B cell (primary cell): Measurements from ENCODE around the gene GALM. TPM values are rescaled to one million over a fixed set of nuclear protein-coding genes. Genes with fewer than 3 reads are reported as not detected.

Source experiments
- ATAC-seq: fragments of 200-7000 bp; cut with Tn5 transposase; one replicate; pipeline ENCODE4 v1.10.0; 2021; ENCODE audit warnings: low read depth, mild to moderate bottlenecking, moderate number of reproducible peaks, moderate library complexity
- CTCF ChIA-PET: fragments of 350-600 bp; sonication (Branson Sonifier 250); formaldehyde crosslinking; loops from one replicate; lab custom pipeline; 2021; ENCODE audit warnings: antibody characterized with exemption, inconsistent platforms; lab: Charles Lee
- POLR2A ChIA-PET: fragments of 350-600 bp; sonication (Branson Sonifier 250); formaldehyde crosslinking; loops from one replicate; lab custom pipeline; 2021; ENCODE audit warnings: antibody characterized with exemption; lab: Charles Lee
- DNase-seq: peaks from one replicate; pipeline ENCODE4 v3.0.0; 2013
- H2AFZ ChIP-seq: 2 replicates; pipeline ENCODE4 v1.6.1; 2012; ENCODE audit warnings: mild to moderate bottlenecking, low read depth, low read length; ENCODE audit not compliant: insufficient read depth, poor library complexity, severe bottlenecking
- H3K27ac ChIP-seq, 2 donors: 1 replicate in 1 of 2; 2 replicates in 1 of 2; pipeline ENCODE4 v1.5.1; 2012 to 2013; ENCODE audit warnings: low read length in 2 of 2, mild to moderate bottlenecking in 2 of 2, moderate library complexity in 1 of 2
- H3K27me3 ChIP-seq, 4 experiments: fragments of 200-600 bp in 1 of 4; sonication (generic) in 1 of 4; replicated peaks in 1 of 4; 1 replicate in 2 of 4; 2 replicates in 2 of 4; pipeline versions ENCODE4 v1.6.1 to v1.7.0; 2013 to 2016; ENCODE audit warnings: low read length in 3 of 4, mild to moderate bottlenecking in 2 of 4, mixed read lengths in 1 of 4, moderate library complexity in 1 of 4; ENCODE audit not compliant: insufficient read depth in 4 of 4, control insufficient read depth in 3 of 4; ENCODE audit errors: control extremely low read depth in 1 of 4
- H3K36me3 ChIP-seq, 2 experiments: replicated peaks in 1 of 2; 1 replicate in 1 of 2; 2 replicates in 1 of 2; pipeline versions ENCODE4 v1.6.1 to v1.7.1; 2013; ENCODE audit warnings: low read length in 1 of 2; ENCODE audit not compliant: insufficient read depth in 2 of 2, control insufficient read depth in 1 of 2; ENCODE audit errors: control extremely low read depth in 1 of 2, extremely low read depth in 1 of 2
- H3K4me1 ChIP-seq, 2 donors: fragments of 200-600 bp in 1 of 2; sonication (generic) in 1 of 2; 1 replicate in 1 of 2; 2 replicates in 1 of 2; pipeline versions ENCODE4 v1.5.1 to v1.6.1; 2013 to 2017; ENCODE audit warnings: low read length in 2 of 2; ENCODE audit not compliant: control insufficient read depth in 2 of 2, insufficient read depth in 2 of 2
- H3K4me2 ChIP-seq: replicated peaks from 2 replicates; pipeline ENCODE3; 2012; ENCODE audit warnings: mild to moderate bottlenecking, low read depth, low read length; ENCODE audit not compliant: poor library complexity, severe bottlenecking
- H3K4me3 ChIP-seq, 5 experiments: fragments of 200-600 bp in 1 of 5; sonication (generic) in 1 of 5; 1 replicate in 3 of 5; 2 replicates in 2 of 5; pipeline versions ENCODE4 v1.5.1 to v1.7.0; 2011 to 2016; ENCODE audit warnings: low read length in 4 of 5, mild to moderate bottlenecking in 4 of 5, low read depth in 2 of 5, control low read depth in 1 of 5, moderate library complexity in 1 of 5; ENCODE audit not compliant: insufficient read depth in 1 of 5; ENCODE audit errors: control extremely low read depth in 1 of 5, extremely low read depth in 1 of 5
- H3K79me2 ChIP-seq: fragments of 200-600 bp; sonication (generic); one replicate; pipeline ENCODE4 v1.6.0; 2016; ENCODE audit warnings: low read length; ENCODE audit not compliant: control insufficient read depth, insufficient read depth
- H3K9ac ChIP-seq: fragments of 200-600 bp; sonication (generic); 2 replicates; pipeline ENCODE4 v1.6.1; 2017; ENCODE audit warnings: mild to moderate bottlenecking, low read length, moderate library complexity
- H3K9me3 ChIP-seq, 3 donors: one replicate each; pipeline versions ENCODE4 v1.6.1 to v1.7.1; 2013; ENCODE audit warnings: low read length in 2 of 3; ENCODE audit not compliant: control insufficient read depth in 2 of 3, insufficient read depth in 1 of 3; ENCODE audit errors: control extremely low read depth in 1 of 3
- H4K20me1 ChIP-seq: 2 replicates; pipeline ENCODE4 v1.6.0; 2012; ENCODE audit warnings: mild to moderate bottlenecking, low read length; ENCODE audit not compliant: insufficient read depth, control insufficient read depth, poor library complexity, severe bottlenecking
- H3K27ac Mint-ChIP-seq: one replicate; pipeline ENCODE4 v1.8.0; 2021; ENCODE audit warnings: mixed read lengths
- H3K27me3 Mint-ChIP-seq: one replicate; pipeline ENCODE4 v1.8.0; 2021; ENCODE audit warnings: mixed read lengths
- H3K4me1 Mint-ChIP-seq: one replicate; pipeline ENCODE4 v1.8.0; 2021; ENCODE audit warnings: mixed read lengths
- H3K4me3 Mint-ChIP-seq: one replicate; pipeline ENCODE4 v1.8.0; 2021; ENCODE audit warnings: mixed read lengths
- H3K9me3 Mint-ChIP-seq: one replicate; pipeline ENCODE4 v1.8.0; 2022; ENCODE audit warnings: mixed read lengths; ENCODE audit not compliant: insufficient read depth
- CTCF ChIP-seq: fragments of 200-600 bp; IDR thresholded peaks from one replicate; pipeline ENCODE4 v1.8.0; 2022; ENCODE audit warnings: antibody characterized with exemption, mild to moderate bottlenecking
- EZH2 ChIP-seq: IDR thresholded peaks from 2 replicates; pipeline ENCODE4 v1.6.1; 2012; ENCODE audit warnings: borderline replicate concordance, low read depth, mild to moderate bottlenecking, moderate library complexity, low read length; ENCODE audit not compliant: insufficient read depth, poor library complexity, severe bottlenecking
- WGBS: methylation state at CpG from one replicate; pipeline ENCODE4 v1.1.5; 2013; ENCODE audit warnings: missing lambda C conversion rate; ENCODE audit not compliant: insufficient coverage; 5-methylcytosine and 5-hydroxymethylcytosine counted together
- intact Hi-C: fragments of 100-400 bp; cut with micrococcal nuclease; formaldehyde crosslinking; loops from one replicate; pipeline ENCODE4 v1.10.0; 2022
- polyA plus RNA-seq: library from polyadenylated mRNA; depleted of rRNA; stranded (reverse); fragments of >200 nt; gene quantifications from 2 replicates; pipeline ENCODE4 v1.2.3, GENCODE V29; 2012
- total RNA-seq, 2 donors: library from RNA; stranded (reverse); fragments of 120-200 nt in 1 of 2; gene quantifications; 1 replicate in 1 of 2; 2 replicates in 1 of 2; pipeline versions ENCODE4 v1.2.3 to v1.2.4, GENCODE V29; 2013 to 2022

The GALM gene
- total and polyA plus RNA-seq, 2 donors (not counting 1 experiment from before 2014, with no cell fraction given): 5.1 to 9.7 TPM

- CTCF ChIA-PET: no interaction called here
- Histone ChIP-seq H3K27ac (no peak overlapping the region), H3K9ac (no peak overlapping the region), H3K4me2 (no peak overlapping the region), H3K36me3 (peaks cover 0 to 3% of the 10 kb centered on the region in 2 experiments), H3K27me3 (no peaks in the 10 kb centered on the region), H2AFZ (no peak overlapping the region), H4K20me1 (no peaks in the 10 kb centered on the region), H3K4me3 (no peak overlapping the region), H3K79me2 (no peaks in the 10 kb centered on the region), H3K4me1 (no peaks in the 10 kb centered on the region), H3K9me3 (no peaks in the 10 kb centered on the region)
- Mint-ChIP-seq H3K27me3 (no peaks in the 10 kb centered on the region), H3K4me1 (peaks cover 9% of the 10 kb centered on the region), H3K27ac (no peak overlapping the region), H3K4me3 (no peak overlapping the region), H3K9me3 (peaks cover 4% of the 10 kb centered on the region)
- TF ChIP-seq EZH2 (no peak), CTCF (no peak)
- ATAC-seq (no peak), DNase-seq (no peak)
- POLR2A ChIA-PET: interaction anchor here (0.7 kb wide), 1 partner anchor 116 kb away, joined by 3 read pairs; no protein-coding TSS in a partner anchor
- intact Hi-C loops: no loop called here
- WGBS: 75% methylated on average over 4 of the region's 5 CpGs
Observed at GRCh38 chr2:38709567-38710194, 43.8 kb downstream of the GALM start.

GRCh38 chr2:38711558-38711957 lies 45.6 kb downstream of the GALM start:
- H3K27ac Mint-ChIP-seq: no peak overlapping the region
- Histone ChIP-seq H3K79me2 (no peaks in the 10 kb centered on the region), H3K9ac (no peak overlapping the region), H3K27me3 (no peaks in the 10 kb centered on the region), H3K4me2 (no peak overlapping the region), H3K4me1 (no peaks in the 10 kb centered on the region), H4K20me1 (no peaks in the 10 kb centered on the region), H3K36me3 (peaks cover 0 to 8% of the 10 kb centered on the region in 2 experiments), H3K4me3 (no peak overlapping the region), H3K9me3 (no peaks in the 10 kb centered on the region), H2AFZ (no peak overlapping the region), H3K27ac (no peak overlapping the region)
- intact Hi-C loops: no loop called here
- H3K4me1 Mint-ChIP-seq: peaks cover 9% of the 10 kb centered on the region
- TF ChIP-seq EZH2 (no peak), CTCF (no peak)
- ATAC-seq (no peak), DNase-seq (no peak)
- H3K9me3 Mint-ChIP-seq: peaks cover 4% of the 10 kb centered on the region
- no peak overlapping the region for H3K4me3 Mint-ChIP-seq
- POLR2A ChIA-PET: no interaction called here
- H3K27me3 Mint-ChIP-seq: no peaks in the 10 kb centered on the region
- CTCF ChIA-PET: no interaction called here
